Measurements from ENCODE around the gene RASSF10. TPM values are rescaled to one million over a fixed set of nuclear protein-coding genes. Genes with fewer than 3 reads are reported as not detected.

Gene RASSF10
- total RNA-seq, 1 experiment from 2014 or later: 2.4 TPM

DNA sequence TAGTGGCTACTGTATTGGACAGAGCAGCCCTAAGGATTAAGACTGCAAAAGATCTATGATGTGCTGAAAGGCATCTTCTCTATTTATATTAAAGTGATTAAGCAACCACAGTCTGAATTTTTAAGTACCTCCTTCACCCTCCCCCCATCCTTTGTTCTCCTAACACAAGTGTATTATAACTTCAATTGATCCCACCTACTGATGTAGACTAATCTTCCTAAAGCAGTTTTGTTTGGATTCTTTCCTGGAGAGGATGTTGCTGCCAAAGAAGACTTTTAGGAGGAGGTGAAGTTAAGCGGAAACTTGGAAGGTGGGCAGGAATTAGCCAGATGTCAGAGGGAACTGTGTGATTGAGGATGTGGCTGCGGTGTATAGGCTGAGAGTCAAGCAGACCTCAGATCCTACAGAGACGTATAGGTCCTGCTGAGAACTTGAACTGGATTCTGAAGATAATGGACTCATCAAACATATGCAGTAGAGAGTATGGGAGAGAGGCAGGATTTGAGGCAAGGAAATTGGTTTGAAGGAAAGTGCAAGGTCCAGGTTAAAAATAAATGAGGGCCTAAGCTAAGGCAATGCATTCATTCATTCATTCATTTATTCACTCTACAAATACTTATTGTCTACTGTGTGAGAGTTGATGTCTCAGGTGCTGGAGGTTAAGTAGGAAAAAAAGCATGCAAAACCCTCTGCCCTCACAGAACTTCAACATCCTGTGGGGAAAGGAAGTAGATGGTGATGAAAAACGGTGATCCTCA lies 5.2 kb upstream of the RASSF10 start:
- Histone ChIP-seq H3K27me3 (ENCODE audit: insufficient read depth, low read length) (no peaks in the 10 kb centered on the region; the same call in 1 of the 2 replicates), H2BK120ac (ENCODE audit: low read depth, low read length, poor library complexity, severe bottlenecking) (no peak overlapping the region), H3K4me2 (ENCODE audit: insufficient read depth, insufficient read length, low read length) (no peak overlapping the region), H3K9ac (ENCODE audit: extremely low read depth, insufficient read length, low read length) (no peak overlapping the region), H3K27ac (ENCODE audit: insufficient read length, low read depth, low read length) (no peak overlapping the region), H3K79me1 (ENCODE audit: insufficient read depth, low read depth, low read length, poor library complexity, severe bottlenecking) (no peaks in the 10 kb centered on the region), H2BK12ac (ENCODE audit: insufficient read length, low read depth, low read length) (no peak overlapping the region), H3K14ac (ENCODE audit: insufficient read depth, low read length) (no peak overlapping the region), H3K4ac (ENCODE audit: low read depth, low read length) (no peak overlapping the region), H2AK5ac (ENCODE audit: insufficient read length, low read length) (no peak overlapping the region), H3K4me1 (ENCODE audit: insufficient read depth, low read length) (peaks cover 8% of the 10 kb centered on the region; the same call in 1 of the 2 replicates), H4K20me1 (ENCODE audit: control insufficient read depth, insufficient read depth, insufficient read length) (no peaks in the 10 kb centered on the region), H4K91ac (ENCODE audit: insufficient read length, low read depth, low read length) (no peak overlapping the region), H3K56ac (ENCODE audit: insufficient read length, low read depth, low read length) (no peak overlapping the region), H2BK20ac (ENCODE audit: low read depth, low read length, poor library complexity, severe bottlenecking) (no peak overlapping the region), H2BK15ac (ENCODE audit: low read depth, low read length) (no peak overlapping the region), H3K23ac (ENCODE audit: insufficient read length, low read depth, low read length) (no peak overlapping the region), H2AFZ (ENCODE audit: low read length) (no peak overlapping the region), H4K8ac (replicated peaks; ENCODE audit: insufficient read length, low read depth, low read length) (no peak overlapping the region), H3K79me2 (ENCODE audit: insufficient read depth, low read length) (no peaks in the 10 kb centered on the region), H3K18ac (ENCODE audit: insufficient read length, low read depth, low read length) (no peak overlapping the region), H2BK5ac (ENCODE audit: insufficient read length, low read length) (no peak overlapping the region), H3K23me2 (ENCODE audit: insufficient read length, low read depth, low read length, poor library complexity, severe bottlenecking) (peaks cover 4% of the 10 kb centered on the region), H4K5ac (ENCODE audit: insufficient read length, low read depth, low read length) (no peak overlapping the region), H3K9me3 (ENCODE audit: control insufficient read depth, low read depth, low read length) (no peaks in the 10 kb centered on the region), H3T11ph (ENCODE audit: low read length) (no peak overlapping the region)
- TF ChIP-seq, protein P1, sequence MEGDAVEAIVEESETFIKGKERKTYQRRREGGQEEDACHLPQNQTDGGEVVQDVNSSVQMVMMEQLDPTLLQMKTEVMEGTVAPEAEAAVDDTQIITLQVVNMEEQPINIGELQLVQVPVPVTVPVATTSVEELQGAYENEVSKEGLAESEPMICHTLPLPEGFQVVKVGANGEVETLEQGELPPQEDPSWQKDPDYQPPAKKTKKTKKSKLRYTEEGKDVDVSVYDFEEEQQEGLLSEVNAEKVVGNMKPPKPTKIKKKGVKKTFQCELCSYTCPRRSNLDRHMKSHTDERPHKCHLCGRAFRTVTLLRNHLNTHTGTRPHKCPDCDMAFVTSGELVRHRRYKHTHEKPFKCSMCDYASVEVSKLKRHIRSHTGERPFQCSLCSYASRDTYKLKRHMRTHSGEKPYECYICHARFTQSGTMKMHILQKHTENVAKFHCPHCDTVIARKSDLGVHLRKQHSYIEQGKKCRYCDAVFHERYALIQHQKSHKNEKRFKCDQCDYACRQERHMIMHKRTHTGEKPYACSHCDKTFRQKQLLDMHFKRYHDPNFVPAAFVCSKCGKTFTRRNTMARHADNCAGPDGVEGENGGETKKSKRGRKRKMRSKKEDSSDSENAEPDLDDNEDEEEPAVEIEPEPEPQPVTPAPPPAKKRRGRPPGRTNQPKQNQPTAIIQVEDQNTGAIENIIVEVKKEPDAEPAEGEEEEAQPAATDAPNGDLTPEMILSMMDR (conservative IDR thresholded peaks at IDR 0.05): no peak
- no peak for DNase-seq
- Mint-ChIP-seq H3K9me3 (peaks cover 14% of the 10 kb centered on the region in 2 experiments), H3K4me1 (peaks cover 35 to 39% of the 10 kb centered on the region in 2 experiments), H3K27me3 (ENCODE audit: low read depth) (peaks cover 42% of the 10 kb centered on the region), H3K4me3 (no peak overlapping the region), H3K27ac (no peak overlapping the region), H3K36me3 (ENCODE audit: insufficient read depth in 1 of 3, low read depth in 3 of 3) (peaks cover 8 to 15% (median 12%) of the 10 kb centered on the region in 3 experiments; a peak in 6 of 7 replicates)
- WGBS (ENCODE audit: extremely low coverage, insufficient read length, low lambda C conversion rate): no CpG with 5 or more reads among the region's 4 CpGs

Data from H9 (cell line).